ENCODE data around the gene CYP1A2.

Gene CYP1A2

GRCh38 chr15:74780523-74781430 lies 32.1 kb downstream of the CYP1A2 start:
- H3K36me3 ChIP-seq (ENCODE audit: control insufficient read depth in 2 of 2, insufficient read depth in 1 of 2, low read length in 2 of 2): peaks cover 0 to 14% of the 10 kb centered on the region in 2 experiments; a peak in 1 of 3 replicates
- peaks cover 27% of the 10 kb centered on the region for H3K4me1 ChIP-seq (ENCODE audit: control insufficient read depth, insufficient read depth, low read length)
- no peak overlapping the region for H3K4me3 ChIP-seq (ENCODE audit: low read depth, low read length)
- POLR2A ChIA-PET: interaction anchor here (0.6 to 1.5 kb wide), 8 partner anchors 9 to 170 kb away, joined by 3 to 5 read pairs (median 4); partner anchors contain the start of gene COX5A
- TF ChIP-seq ZNF623 (tag by site-specific recombination; IDR thresholded peaks at IDR 0.05) (no peak), ZNF138 (tag by site-specific recombination; IDR thresholded peaks at IDR 0.05; ENCODE audit: borderline replicate concordance) (no peak), ZNF768 (tag by site-specific recombination; IDR thresholded peaks at IDR 0.05) (peak; percentile 94; the same call in 1 of the 2 replicates), ZNF184 (tag by site-specific recombination; IDR thresholded peaks at IDR 0.05) (no peak), ZBTB11 (tag by site-specific recombination; conservative IDR thresholded peaks at IDR 0.05; ENCODE audit: low read depth) (no peak), ZNF639 (tag by site-specific recombination; IDR thresholded peaks at IDR 0.05) (0 out of 2 replicates have a peak, but pooled peaks have one; percentile 37), BCL6B (tag by site-specific recombination; IDR thresholded peaks at IDR 0.05) (no peak), SETDB1 (IDR thresholded peaks at IDR 0.05; ENCODE audit: insufficient read length, low read length) (no peak), ZNF518A (tag by site-specific recombination; conservative IDR thresholded peaks at IDR 0.05; ENCODE audit: low read depth) (no peak), ZNF501 (tag by site-specific recombination; IDR thresholded peaks at IDR 0.05) (no peak), ZSCAN5A (tag by site-specific recombination; IDR thresholded peaks at IDR 0.05) (0 out of 2 replicates have a peak, but pooled peaks have one; percentile 9), ZNF580 (tag by site-specific recombination; IDR thresholded peaks at IDR 0.05) (peak; percentile 63; the same call in 1 of the 2 replicates), EGR2 (tag by site-specific recombination; IDR thresholded peaks at IDR 0.05; ENCODE audit: low read depth) (peak; percentile 61)
- CTCF ChIA-PET: interaction anchor here (0.5 to 25.7 kb wide), 18 partner anchors 6 to 528 kb away, joined by 3 to 649 read pairs (median 6); partner anchors contain the start of gene CSK
- no peak overlapping the region for H3K27ac ChIP-seq (ENCODE audit: extremely low read depth, low read depth, low read length)
- no peaks in the 10 kb centered on the region for H3K9me3 ChIP-seq (ENCODE audit: control insufficient read depth, insufficient read depth, low read depth, low read length)

Measured in HEK293 (cell line).